ENCODE measurements around the gene ZNF414. TPM values are rescaled to one million over a fixed set of nuclear protein-coding genes. Genes with fewer than 3 reads are reported as not detected.

The ZNF414 gene
- total and polyA plus RNA-seq, 9 of the 15 experiments (the other 6 are each of a cell fraction or from before 2014, with no cell fraction given): 0.03 to 27.2 (median 2.2) TPM; not detected in 2

DNA sequence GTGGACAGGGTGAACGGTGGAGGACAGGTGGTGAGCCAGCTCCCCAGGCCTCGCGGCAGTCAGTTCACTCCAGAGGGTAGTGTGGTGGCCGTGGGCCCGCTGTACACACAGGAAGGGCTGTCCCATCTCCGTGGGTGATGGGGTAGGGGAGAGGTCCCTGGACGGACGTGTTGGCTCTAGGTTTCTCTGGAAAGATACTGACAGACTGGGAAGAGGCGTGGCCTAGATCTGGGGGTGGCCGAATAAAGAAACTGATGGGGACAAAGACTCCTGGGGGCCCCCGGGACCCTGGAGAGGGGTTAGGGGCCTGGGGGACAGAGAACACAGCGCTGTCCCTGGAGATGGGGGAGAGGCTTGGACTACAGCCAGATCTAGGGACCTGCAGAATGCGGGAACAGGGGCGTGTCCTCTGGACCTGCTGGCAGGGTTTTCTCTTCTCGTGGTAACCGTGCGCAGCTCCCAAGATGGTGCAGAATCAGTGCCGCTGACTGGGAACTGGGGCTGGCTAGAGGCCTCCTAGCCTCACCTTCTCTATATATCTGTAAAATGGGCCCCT lies 7.5 kb downstream of the ZNF414 start:
- Histone ChIP-seq H3K9me1 (ENCODE audit: control insufficient read depth, insufficient read depth, low read length) (no peaks in the 10 kb centered on the region), H3K36me3 (ENCODE audit: control insufficient read depth, insufficient read depth, low read length) (peaks cover 2% of the 10 kb centered on the region; the same call in 1 of the 3 replicates), H3K4me2 (ENCODE audit: insufficient read depth, low read length) (peak overlapping the region; percentile 72), H4K20me1 (replicated peaks; ENCODE audit: control insufficient read depth, insufficient read depth, low read length) (no peaks in the 10 kb centered on the region), H2AFZ (ENCODE audit: low read depth, low read length) (peak overlapping the region; percentile 87), H3K4me1 (replicated peaks in 1 of 2; ENCODE audit: control insufficient read depth in 2 of 2, insufficient read depth in 2 of 2, low read length in 2 of 2) (peaks cover 12 to 58% of the 10 kb centered on the region in 2 experiments; a peak in 4 of 5 replicates), H3K79me2 (ENCODE audit: control insufficient read depth, insufficient read depth, low read length) (no peaks in the 10 kb centered on the region), H3K27ac (ENCODE audit: extremely low read depth, low read depth, low read length) (no peak overlapping the region; the same call in 2 of the 3 replicates), H3K9ac (ENCODE audit: insufficient read depth in 1 of 2, low read depth in 2 of 2, low read length in 2 of 2) (peak overlapping the region; percentile 51 to 91; a peak in 3 of 4 replicates), H3K27me3 (ENCODE audit: control insufficient read depth in 2 of 2, insufficient read depth in 2 of 2, low read length in 2 of 2) (no peaks in the 10 kb centered on the region), H3K9me3 (replicated peaks; ENCODE audit: control insufficient read depth, insufficient read depth, low read depth, low read length) (no peaks in the 10 kb centered on the region), H3K4me3 (peak overlapping the region; percentile 40; the same call in 1 of the 2 replicates)
- 0 out of 2 replicates have a peak, but pooled peaks have one; percentile 1 for TF ChIP-seq ZBTB17 (CRISPR knock-in tag; IDR thresholded peaks at IDR 0.05)
- 0 out of 2 replicates have a peak, but pooled peaks have one; percentile 5 for TF ChIP-seq OTX1 (CRISPR knock-in tag; IDR thresholded peaks at IDR 0.05)
- TF ChIP-seq ELF1 (tag; IDR thresholded peaks at IDR 0.05): no peak
- peak; percentile 74 for TF ChIP-seq NFIC (IDR thresholded peaks at IDR 0.05)
- TF ChIP-seq SUPT5H (IDR thresholded peaks at IDR 0.05): 0 out of 2 replicates have a peak, but pooled peaks have one; percentile 7
- TF ChIP-seq SAFB (IDR thresholded peaks at IDR 0.05; ENCODE audit: borderline replicate concordance, low read depth, low read length): no peak
- TF ChIP-seq MITF (IDR thresholded peaks at IDR 0.05): no peak
- TF ChIP-seq CTCF (IDR thresholded peaks at IDR 0.05 in 2 of 3, conservative IDR thresholded peaks at IDR 0.05 in 1 of 3; ENCODE audit: insufficient read depth in 2 of 3, low read depth in 1 of 3, low read length in 3 of 3): peak in 1 of 3 experiments; percentile 17; a peak in 1 of 6 replicates
- FAIRE-seq: no peak
- in situ Hi-C loops (cut with MboI): no loop called here
- peak; percentile 58 for ATAC-seq
- CTCF ChIA-PET (ENCODE audit: low intra/inter-chr PET ratio): interaction anchor here (0.7 to 1.1 kb wide), 3 partner anchors 71 to 237 kb away, joined by 3 to 4 read pairs (median 3); no protein-coding TSS in a partner anchor
- WGBS (ENCODE audit: insufficient coverage, low coverage, missing lambda C conversion rate): 26% methylated on average over 16 of the region's 18 CpGs
- intact Hi-C loops (cut with micrococcal nuclease): loop anchor here (5.0 kb wide), 1 partner anchor 154 kb away; no protein-coding TSS in a partner anchor
- peak; percentile 45 to 57 (median 53) for DNase-seq (ENCODE audit: extremely low read depth in 1 of 4, low spot score in 3 of 4)
- no TSS peak for BruUV-seq (replicated peaks)
- POLR2A ChIA-PET: interaction anchor here (0.6 to 2.6 kb wide), 4 partner anchors 8 to 165 kb away, joined by 3 to 10 read pairs (median 4); partner anchors contain the start of genes HNRNPM and ZNF414

Measured in K562 (cell line).